Naive B cell (primary cell): ENCODE results near the gene PLEKHH2. TPM values are rescaled to one million over a fixed set of nuclear protein-coding genes. Genes with fewer than 3 reads are reported as not detected.

Source experiments
- ATAC-seq, 2 donors: fragments of 150-1000 bp; cut with Tn5 transposase; 2 replicates each; pipeline ENCODE4 v1.10.0; 2021; ENCODE audit warnings: low read depth in 2 of 2, mild to moderate bottlenecking in 2 of 2, moderate library complexity in 2 of 2
- DNase-seq: peaks from one replicate; pipeline ENCODE4 v3.0.0; 2022
- H3K27ac Mint-ChIP-seq, 6 donors: one replicate each; pipeline ENCODE4 v1.8.0; 2020 to 2022; ENCODE audit warnings: mild to moderate bottlenecking in 6 of 6, mixed read lengths in 6 of 6, moderate library complexity in 5 of 6, inconsistent platforms in 2 of 6
- H3K27me3 Mint-ChIP-seq, 3 donors: one replicate each; pipeline ENCODE4 v1.8.0; 2021 to 2022; ENCODE audit warnings: mixed read lengths in 3 of 3, mild to moderate bottlenecking in 1 of 3
- H3K36me3 Mint-ChIP-seq, 2 donors: one replicate each; pipeline ENCODE4 v1.8.0; 2020 to 2022; ENCODE audit warnings: mixed read lengths in 2 of 2, inconsistent platforms in 1 of 2, mild to moderate bottlenecking in 1 of 2
- H3K4me1 Mint-ChIP-seq, 3 donors: one replicate each; pipeline ENCODE4 v1.8.0; 2020 to 2022; ENCODE audit warnings: mixed read lengths in 3 of 3, inconsistent platforms in 1 of 3, mild to moderate bottlenecking in 1 of 3, moderate library complexity in 1 of 3
- H3K4me3 Mint-ChIP-seq, 8 donors: one replicate each; pipeline ENCODE4 v1.8.0; 2020 to 2022; ENCODE audit warnings: mild to moderate bottlenecking in 8 of 8, mixed read lengths in 8 of 8, moderate library complexity in 8 of 8, inconsistent platforms in 2 of 8
- H3K9me3 Mint-ChIP-seq, 7 donors: one replicate each; pipeline ENCODE4 v1.8.0; 2020 to 2022; ENCODE audit warnings: mixed read lengths in 7 of 7, mild to moderate bottlenecking in 5 of 7, inconsistent platforms in 2 of 7, moderate library complexity in 1 of 7
- polyA plus RNA-seq, 6 donors: library from polyadenylated mRNA; unstranded; fragments of 300-500 nt; fragmentation: Illumina TruSeq; gene quantifications; one replicate each; pipeline ENCODE4 v1.2.3, GENCODE V29; 2021; ENCODE audit warnings: low read depth in 6 of 6

Gene PLEKHH2
- polyA plus RNA-seq, 6 donors from 2014 or later = not detected

GRCh38 chr2:43794956-43795355 lies 157.9 kb downstream of the PLEKHH2 start:
- Mint-ChIP-seq H3K4me3 (no peak overlapping the region), H3K36me3 (peaks cover 0 to 24% of the 10 kb centered on the region in 2 donors), H3K27ac (no peak overlapping the region), H3K9me3 (no peaks in the 10 kb centered on the region), H3K4me1 (no peaks in the 10 kb centered on the region), H3K27me3 (no peaks in the 10 kb centered on the region)
- no peak for DNase-seq
- ATAC-seq = no peak

GRCh38 chr2:43796206-43796605 lies 159.1 kb downstream of the PLEKHH2 start:
- Mint-ChIP-seq H3K27ac (no peak overlapping the region), H3K27me3 (no peaks in the 10 kb centered on the region), H3K4me3 (no peak overlapping the region), H3K4me1 (no peaks in the 10 kb centered on the region), H3K36me3 (peaks cover 0 to 13% of the 10 kb centered on the region in 2 donors), H3K9me3 (no peaks in the 10 kb centered on the region)
- no peak for DNase-seq
- no peak for ATAC-seq

- DNase-seq (no peak), ATAC-seq (no peak)
- Mint-ChIP-seq H3K27ac (no peak overlapping the region), H3K36me3 (peaks cover 0 to 13% of the 10 kb centered on the region in 2 donors), H3K4me1 (no peaks in the 10 kb centered on the region), H3K9me3 (no peaks in the 10 kb centered on the region), H3K4me3 (no peak overlapping the region), H3K27me3 (no peaks in the 10 kb centered on the region)
Measured at GRCh38 chr2:43798300-43798699, 161.2 kb downstream of the PLEKHH2 start.

- Mint-ChIP-seq H3K36me3 (peaks cover 0 to 7% of the 10 kb centered on the region in 2 donors), H3K9me3 (no peaks in the 10 kb centered on the region), H3K4me1 (no peaks in the 10 kb centered on the region), H3K27me3 (no peaks in the 10 kb centered on the region), H3K27ac (no peak overlapping the region), H3K4me3 (no peak overlapping the region)
- DNase-seq = no peak
- no peak for ATAC-seq
Measured at GRCh38 chr2:43800894-43801293, 163.8 kb downstream of the PLEKHH2 start.

- Mint-ChIP-seq H3K4me3 (no peak overlapping the region), H3K4me1 (no peaks in the 10 kb centered on the region), H3K9me3 (no peaks in the 10 kb centered on the region), H3K36me3 (peaks cover 0 to 4% of the 10 kb centered on the region in 2 donors), H3K27me3 (no peaks in the 10 kb centered on the region), H3K27ac (no peak overlapping the region)
- DNase-seq = no peak
- no peak for ATAC-seq
Measured at GRCh38 chr2:43802135-43802534, 165.1 kb downstream of the PLEKHH2 start.

- no peak for ATAC-seq
- H3K4me1 Mint-ChIP-seq = no peaks in the 10 kb centered on the region
- no peaks in the 10 kb centered on the region for H3K27me3 Mint-ChIP-seq
- peaks cover 0 to 4% of the 10 kb centered on the region in 2 donors for H3K36me3 Mint-ChIP-seq
- no peak overlapping the region for H3K4me3 Mint-ChIP-seq
- DNase-seq = no peak
- H3K27ac Mint-ChIP-seq = peak overlapping the region in 1 of 6 donors; percentile 30
- H3K9me3 Mint-ChIP-seq = no peaks in the 10 kb centered on the region
Measured at GRCh38 chr2:43803113-43803512, 166.1 kb downstream of the PLEKHH2 start.

- ATAC-seq (no peak), DNase-seq (no peak)
- peaks cover 0 to 4% of the 10 kb centered on the region in 2 donors for H3K36me3 Mint-ChIP-seq
- H3K9me3 Mint-ChIP-seq = no peaks in the 10 kb centered on the region
- no peaks in the 10 kb centered on the region for H3K27me3 Mint-ChIP-seq
- H3K4me1 Mint-ChIP-seq = no peaks in the 10 kb centered on the region
- H3K4me3 Mint-ChIP-seq = no peak overlapping the region
- no peak overlapping the region for H3K27ac Mint-ChIP-seq
Measured at GRCh38 chr2:43806719-43807031, 169.6 kb downstream of the PLEKHH2 start.

GRCh38 chr2:43810452-43810851 lies 173.4 kb downstream of the PLEKHH2 start:
- H3K9me3 Mint-ChIP-seq = peaks cover 0 to 1% (median 0%) of the 10 kb centered on the region in 7 donors
- H3K27ac Mint-ChIP-seq = no peak overlapping the region
- no peak overlapping the region for H3K4me3 Mint-ChIP-seq
- H3K27me3 Mint-ChIP-seq = peaks cover 0 to 2% (median 0%) of the 10 kb centered on the region in 3 donors
- no peak for DNase-seq
- no peak for ATAC-seq
- H3K36me3 Mint-ChIP-seq = peaks cover 0 to 2% of the 10 kb centered on the region in 2 donors
- no peaks in the 10 kb centered on the region for H3K4me1 Mint-ChIP-seq

GRCh38 chr2:43810888-43811287 lies 173.8 kb downstream of the PLEKHH2 start:
- DNase-seq (no peak), ATAC-seq (no peak)
- no peak overlapping the region for H3K27ac Mint-ChIP-seq
- no peak overlapping the region for H3K4me3 Mint-ChIP-seq
- peaks cover under 1 to 5% of the 10 kb centered on the region in 2 donors for H3K36me3 Mint-ChIP-seq
- H3K9me3 Mint-ChIP-seq = peaks cover 0 to 4% (median 0%) of the 10 kb centered on the region in 7 donors
- H3K4me1 Mint-ChIP-seq = no peaks in the 10 kb centered on the region
- H3K27me3 Mint-ChIP-seq = peaks cover 0 to 4% (median 0%) of the 10 kb centered on the region in 3 donors

- Mint-ChIP-seq H3K4me3 (no peak overlapping the region), H3K36me3 (peaks cover 5% of the 10 kb centered on the region in 2 donors), H3K9me3 (peaks cover 0 to 7% (median 2%) of the 10 kb centered on the region in 7 donors), H3K4me1 (no peaks in the 10 kb centered on the region), H3K27me3 (peaks cover 0 to 4% (median 0%) of the 10 kb centered on the region in 3 donors), H3K27ac (no peak overlapping the region)
- DNase-seq (no peak), ATAC-seq (no peak)
Measured at GRCh38 chr2:43812006-43812405, 174.9 kb downstream of the PLEKHH2 start.

GRCh38 chr2:43812947-43813346 lies 175.9 kb downstream of the PLEKHH2 start:
- DNase-seq (no peak), ATAC-seq (no peak)
- H3K27me3 Mint-ChIP-seq = peaks cover 0 to 4% (median 0%) of the 10 kb centered on the region in 3 donors
- no peak overlapping the region for H3K4me3 Mint-ChIP-seq
- H3K4me1 Mint-ChIP-seq = no peaks in the 10 kb centered on the region
- H3K9me3 Mint-ChIP-seq = peaks cover 0 to 7% (median 2%) of the 10 kb centered on the region in 7 donors
- peaks cover 5% of the 10 kb centered on the region in 2 donors for H3K36me3 Mint-ChIP-seq
- H3K27ac Mint-ChIP-seq = no peak overlapping the region

- ATAC-seq = no peak
- Mint-ChIP-seq H3K9me3 (peaks cover 0 to 7% (median 2%) of the 10 kb centered on the region in 7 donors), H3K4me3 (no peak overlapping the region), H3K27me3 (peaks cover 0 to 4% (median 0%) of the 10 kb centered on the region in 3 donors), H3K27ac (no peak overlapping the region), H3K4me1 (no peaks in the 10 kb centered on the region), H3K36me3 (peaks cover 5% of the 10 kb centered on the region in 2 donors)
- no peak for DNase-seq
Measured at GRCh38 chr2:43814711-43815110, 177.7 kb downstream of the PLEKHH2 start.
